ENCODE measurements around the gene PCDH1. TPM values are rescaled to one million over a fixed set of nuclear protein-coding genes. Genes with fewer than 3 reads are reported as not detected.

The PCDH1 gene
- total and polyA plus RNA-seq, 11 donors, result 10.2 to 106 (median 19.2) TPM

GRCh38 chr5:141910271-141910673 lies 32.1 kb upstream of the PCDH1 start:
- Histone ChIP-seq H3K4me3 (no peak overlapping the region), H3K4me1 (peaks cover 0 to 21% (median 6%) of the 10 kb centered on the region in 12 donors), H3K36me3 (no peaks in the 10 kb centered on the region), H3K27me3 (peaks cover 0 to 3% (median 0%) of the 10 kb centered on the region in 9 donors), H3K27ac (no peak overlapping the region), H3K9me3 (no peaks in the 10 kb centered on the region)
- DNase-seq, result peak in 1 of 5 donors; percentile 37
- intact Hi-C loops (cut with DNase I), result no loop called here
- ATAC-seq, result peak in 3 of 4 donors; percentile 57 to 66 (median 62)
- WGBS, 4 donors, result 35 to 51% (median 47%) methylated on average over 2 of the region's 2 CpGs
- no peak for TF ChIP-seq POLR2A (IDR thresholded peaks at IDR 0.05)
- TF ChIP-seq CTCF (IDR thresholded peaks at IDR 0.05), result no peak

GRCh38 chr5:141909212-141909611 lies 31.0 kb upstream of the PCDH1 start:
- H3K36me3 ChIP-seq, result no peaks in the 10 kb centered on the region
- intact Hi-C loops (cut with DNase I), result no loop called here
- H3K27me3 ChIP-seq, result peaks cover 0 to 3% (median 0%) of the 10 kb centered on the region in 9 donors
- no peak overlapping the region for H3K4me3 ChIP-seq
- DNase-seq (no peak), ATAC-seq (no peak)
- H3K27ac ChIP-seq, result no peak overlapping the region
- H3K4me1 ChIP-seq, result peaks cover 0 to 16% (median 4%) of the 10 kb centered on the region in 12 donors
- H3K9me3 ChIP-seq, result no peaks in the 10 kb centered on the region
- 73 to 98% (median 81%) methylated on average over 4 of the region's 4 CpGs for WGBS, 4 donors
- TF ChIP-seq CTCF (IDR thresholded peaks at IDR 0.05) (no peak), POLR2A (IDR thresholded peaks at IDR 0.05) (no peak)

GRCh38 chr5:141908796-141909195 lies 30.6 kb upstream of the PCDH1 start:
- peaks cover 0 to 3% (median 0%) of the 10 kb centered on the region in 9 donors for H3K27me3 ChIP-seq
- no peak overlapping the region for H3K4me3 ChIP-seq
- H3K27ac ChIP-seq, result no peak overlapping the region
- peaks cover 0 to 12% (median under 1%) of the 10 kb centered on the region in 12 donors for H3K4me1 ChIP-seq
- intact Hi-C loops (cut with DNase I), result no loop called here
- DNase-seq (no peak), ATAC-seq (no peak)
- TF ChIP-seq CTCF (IDR thresholded peaks at IDR 0.05) (no peak), POLR2A (IDR thresholded peaks at IDR 0.05) (no peak)
- H3K36me3 ChIP-seq, result no peaks in the 10 kb centered on the region
- H3K9me3 ChIP-seq, result no peaks in the 10 kb centered on the region
- 87 to 97% (median 91%) methylated on average over 2 of the region's 2 CpGs for WGBS, 4 donors

- Histone ChIP-seq H3K27me3 (no peaks in the 10 kb centered on the region), H3K9me3 (no peaks in the 10 kb centered on the region), H3K27ac (no peak overlapping the region), H3K4me3 (no peak overlapping the region), H3K4me1 (peaks cover 0 to 9% (median 0%) of the 10 kb centered on the region in 12 donors), H3K36me3 (no peaks in the 10 kb centered on the region)
- intact Hi-C loops (cut with DNase I), result no loop called here
- DNase-seq (no peak), ATAC-seq (no peak)
- 0% methylated on average over 1 of the region's 1 CpG for WGBS, 4 donors
- TF ChIP-seq POLR2A (IDR thresholded peaks at IDR 0.05) (no peak), CTCF (IDR thresholded peaks at IDR 0.05) (no peak)
These were observed 28.8 kb upstream of the PCDH1 start for GRCh38 chr5:141906972-141907371.

Measured in heart left ventricle (tissue), 16 donors.